DOHH2 (cell line): Measurements from ENCODE around the gene EIF3B.

ENCODE experiments used
- EZH2phosphoT487 ChIP-seq: fragments of 200-600 bp; sonication (generic); IDR thresholded peaks from 2 replicates; pipeline ENCODE4 v1.6.1; 2017; ENCODE audit warnings: borderline replicate concordance, mild to moderate bottlenecking, antibody characterized with exemption, low read length, moderate library complexity, mixed read lengths
- TF ChIP-seq, protein P1 (sequence below): fragments of 200-600 bp; sonication (generic); IDR thresholded peaks from one replicate; pipeline ENCODE4 v1.5.1; 2014; ENCODE audit warnings: antibody characterized with exemption, mild to moderate bottlenecking, low read depth, low read length; ENCODE audit not compliant: poor library complexity, severe bottlenecking

DNA sequence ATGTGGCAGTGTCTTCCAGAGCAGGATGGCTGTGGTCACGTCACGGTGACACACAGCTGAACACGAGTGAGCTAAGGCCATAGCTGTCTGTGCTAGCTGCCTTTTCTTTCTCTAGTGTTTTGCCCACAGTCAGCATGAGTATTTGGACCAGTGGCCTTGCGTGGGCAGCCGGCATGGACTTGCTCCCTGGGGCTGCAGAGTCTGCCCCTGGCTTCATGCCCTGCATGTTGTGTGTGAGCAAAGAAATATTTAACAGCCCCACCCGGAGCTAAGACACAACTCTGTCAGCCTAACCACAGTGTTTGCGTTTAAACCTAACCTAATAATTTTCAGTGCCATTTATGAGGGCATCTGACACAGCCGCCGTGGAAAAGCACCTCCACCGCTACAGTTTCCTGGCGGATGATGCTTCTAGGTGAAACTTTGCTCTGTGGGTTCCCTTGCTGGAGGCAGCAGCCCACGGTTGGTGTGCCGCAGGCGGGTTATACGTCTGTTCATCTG lies 63.4 kb downstream of the EIF3B start:
- TF ChIP-seq, protein P1, sequence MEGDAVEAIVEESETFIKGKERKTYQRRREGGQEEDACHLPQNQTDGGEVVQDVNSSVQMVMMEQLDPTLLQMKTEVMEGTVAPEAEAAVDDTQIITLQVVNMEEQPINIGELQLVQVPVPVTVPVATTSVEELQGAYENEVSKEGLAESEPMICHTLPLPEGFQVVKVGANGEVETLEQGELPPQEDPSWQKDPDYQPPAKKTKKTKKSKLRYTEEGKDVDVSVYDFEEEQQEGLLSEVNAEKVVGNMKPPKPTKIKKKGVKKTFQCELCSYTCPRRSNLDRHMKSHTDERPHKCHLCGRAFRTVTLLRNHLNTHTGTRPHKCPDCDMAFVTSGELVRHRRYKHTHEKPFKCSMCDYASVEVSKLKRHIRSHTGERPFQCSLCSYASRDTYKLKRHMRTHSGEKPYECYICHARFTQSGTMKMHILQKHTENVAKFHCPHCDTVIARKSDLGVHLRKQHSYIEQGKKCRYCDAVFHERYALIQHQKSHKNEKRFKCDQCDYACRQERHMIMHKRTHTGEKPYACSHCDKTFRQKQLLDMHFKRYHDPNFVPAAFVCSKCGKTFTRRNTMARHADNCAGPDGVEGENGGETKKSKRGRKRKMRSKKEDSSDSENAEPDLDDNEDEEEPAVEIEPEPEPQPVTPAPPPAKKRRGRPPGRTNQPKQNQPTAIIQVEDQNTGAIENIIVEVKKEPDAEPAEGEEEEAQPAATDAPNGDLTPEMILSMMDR, result no peak
- TF ChIP-seq EZH2phosphoT487, result no peak
